T-helper 1 cell treated with Interleukin-12 subunit alpha and Interleukin-12 subunit beta and Interleukin-4 antibody, amounts not matched to agents 30 μg/mL and 1 μg/mL, for 36 hours (primary cell): ENCODE data around the gene ARHGEF10L.
"Not testable (repeated sequence)": the region's sequence is repeated elsewhere in the genome, so short reads cannot be mapped to it uniquely, and the experiment has no call there.

Experiments
- H3K27ac Mint-ChIP-seq: one replicate; pipeline ENCODE4 v1.8.0; 2021; ENCODE audit warnings: mild to moderate bottlenecking, mixed read lengths
- H3K27me3 Mint-ChIP-seq: one replicate; pipeline ENCODE4 v1.8.0; 2021; ENCODE audit warnings: low read depth, mixed read lengths
- H3K36me3 Mint-ChIP-seq: one replicate; pipeline ENCODE4 v1.8.0; 2021; ENCODE audit warnings: low read depth, mixed read lengths
- H3K4me1 Mint-ChIP-seq: one replicate; pipeline ENCODE4 v1.8.0; 2021; ENCODE audit warnings: low read depth, mixed read lengths
- H3K4me3 Mint-ChIP-seq: one replicate; pipeline ENCODE4 v1.8.0; 2021; ENCODE audit warnings: mild to moderate bottlenecking, moderate library complexity, mixed read lengths
- H3K9me3 Mint-ChIP-seq: one replicate; pipeline ENCODE4 v1.8.0; 2021; ENCODE audit warnings: mixed read lengths

The ARHGEF10L gene, protein sequence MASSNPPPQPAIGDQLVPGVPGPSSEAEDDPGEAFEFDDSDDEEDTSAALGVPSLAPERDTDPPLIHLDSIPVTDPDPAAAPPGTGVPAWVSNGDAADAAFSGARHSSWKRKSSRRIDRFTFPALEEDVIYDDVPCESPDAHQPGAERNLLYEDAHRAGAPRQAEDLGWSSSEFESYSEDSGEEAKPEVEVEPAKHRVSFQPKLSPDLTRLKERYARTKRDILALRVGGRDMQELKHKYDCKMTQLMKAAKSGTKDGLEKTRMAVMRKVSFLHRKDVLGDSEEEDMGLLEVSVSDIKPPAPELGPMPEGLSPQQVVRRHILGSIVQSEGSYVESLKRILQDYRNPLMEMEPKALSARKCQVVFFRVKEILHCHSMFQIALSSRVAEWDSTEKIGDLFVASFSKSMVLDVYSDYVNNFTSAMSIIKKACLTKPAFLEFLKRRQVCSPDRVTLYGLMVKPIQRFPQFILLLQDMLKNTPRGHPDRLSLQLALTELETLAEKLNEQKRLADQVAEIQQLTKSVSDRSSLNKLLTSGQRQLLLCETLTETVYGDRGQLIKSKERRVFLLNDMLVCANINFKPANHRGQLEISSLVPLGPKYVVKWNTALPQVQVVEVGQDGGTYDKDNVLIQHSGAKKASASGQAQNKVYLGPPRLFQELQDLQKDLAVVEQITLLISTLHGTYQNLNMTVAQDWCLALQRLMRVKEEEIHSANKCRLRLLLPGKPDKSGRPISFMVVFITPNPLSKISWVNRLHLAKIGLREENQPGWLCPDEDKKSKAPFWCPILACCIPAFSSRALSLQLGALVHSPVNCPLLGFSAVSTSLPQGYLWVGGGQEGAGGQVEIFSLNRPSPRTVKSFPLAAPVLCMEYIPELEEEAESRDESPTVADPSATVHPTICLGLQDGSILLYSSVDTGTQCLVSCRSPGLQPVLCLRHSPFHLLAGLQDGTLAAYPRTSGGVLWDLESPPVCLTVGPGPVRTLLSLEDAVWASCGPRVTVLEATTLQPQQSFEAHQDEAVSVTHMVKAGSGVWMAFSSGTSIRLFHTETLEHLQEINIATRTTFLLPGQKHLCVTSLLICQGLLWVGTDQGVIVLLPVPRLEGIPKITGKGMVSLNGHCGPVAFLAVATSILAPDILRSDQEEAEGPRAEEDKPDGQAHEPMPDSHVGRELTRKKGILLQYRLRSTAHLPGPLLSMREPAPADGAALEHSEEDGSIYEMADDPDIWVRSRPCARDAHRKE (N-terminal part only)

DNA sequence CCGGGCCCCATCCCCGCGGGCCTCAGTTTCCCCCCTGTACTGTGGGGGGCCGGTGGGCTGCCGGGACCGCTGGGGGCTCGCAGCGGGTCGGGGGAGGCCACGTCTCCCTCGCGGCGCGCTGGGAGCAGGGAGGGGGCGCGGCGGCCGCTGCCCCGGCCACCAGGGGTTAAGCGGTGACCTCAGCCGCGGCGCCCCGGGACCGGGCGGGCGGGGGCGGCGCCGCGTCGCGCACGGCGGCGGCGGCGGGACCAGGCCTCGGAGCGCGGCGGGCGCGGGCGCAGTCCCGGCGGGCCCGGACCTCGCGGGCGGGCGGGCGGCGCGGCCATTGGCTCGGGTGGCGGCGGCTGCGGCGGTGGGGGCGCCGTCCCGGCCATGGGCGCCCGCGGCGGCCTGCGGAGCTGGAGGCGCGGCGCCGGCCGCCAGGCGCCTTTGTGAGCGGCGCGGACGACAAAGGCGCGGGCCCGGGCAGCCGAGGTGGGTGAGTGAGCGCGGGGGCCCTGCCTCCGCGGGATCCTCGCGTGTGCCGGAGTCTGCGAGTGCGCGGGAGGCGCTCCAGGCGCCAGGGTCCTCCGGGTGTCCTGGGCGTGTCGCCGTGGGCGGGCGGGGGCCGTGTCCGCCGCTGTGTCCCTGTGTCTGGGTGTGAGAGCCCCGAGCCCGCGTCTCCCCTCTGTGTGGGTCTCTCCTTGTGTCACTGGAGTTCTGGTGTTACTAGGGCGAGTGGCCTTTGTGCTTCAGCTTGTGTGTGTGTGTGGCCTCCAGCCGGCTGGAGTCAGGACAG is at the start of gene ARHGEF10L:
Gene ARHGEF10L, plus strand, starts transcription at position 222 of the 778 bp plus-strand sequence. CDS start 40,898 bp downstream, outside the sequence.
- H3K4me1 Mint-ChIP-seq, result peaks cover 7% of the 10 kb centered on the region
- no peaks in the 10 kb centered on the region for H3K9me3 Mint-ChIP-seq
- peaks cover 51% of the 10 kb centered on the region for H3K27me3 Mint-ChIP-seq
- no peak within 1 kb of the TSS for H3K27ac Mint-ChIP-seq
- no peak within 1 kb of the TSS for H3K4me3 Mint-ChIP-seq
- H3K36me3 Mint-ChIP-seq, result no peaks in the 10 kb centered on the region

DNA sequence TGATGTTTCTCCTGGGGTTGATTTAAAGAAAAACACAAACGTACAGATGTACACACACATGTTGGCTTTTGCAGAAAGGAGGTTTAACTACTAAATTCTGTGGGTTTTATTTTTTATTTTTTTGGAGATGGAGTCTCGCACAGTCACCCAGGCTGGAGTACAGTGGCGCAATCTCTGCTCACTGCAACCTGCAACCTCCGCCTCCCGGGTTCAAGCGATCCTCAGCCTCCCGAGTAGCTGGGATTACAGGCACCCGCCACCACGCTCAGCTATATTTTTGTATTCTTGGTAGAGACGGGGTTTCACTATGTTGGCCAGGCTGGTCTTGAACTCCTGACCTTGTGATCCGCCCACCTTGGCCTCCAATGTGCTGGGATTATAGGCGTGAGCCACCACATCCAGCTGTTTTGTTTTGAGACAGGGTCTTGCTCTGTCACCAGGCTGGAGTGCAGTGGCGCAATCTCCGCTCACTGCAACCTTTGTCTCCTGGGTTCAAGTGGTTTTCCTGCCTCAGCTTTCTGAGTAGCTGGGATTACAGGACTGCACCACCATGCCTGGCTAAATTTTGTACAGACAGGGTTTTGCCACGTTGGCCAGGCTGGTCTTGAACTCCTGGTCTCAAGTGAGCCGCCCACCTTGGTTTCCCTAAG is 49.6 kb upstream of the ARHGEF10L start:
- H3K36me3 Mint-ChIP-seq, H3K4me3 Mint-ChIP-seq, H3K9me3 Mint-ChIP-seq, H3K4me1 Mint-ChIP-seq, H3K27ac Mint-ChIP-seq, H3K27me3 Mint-ChIP-seq: not testable (repeated sequence)

DNA sequence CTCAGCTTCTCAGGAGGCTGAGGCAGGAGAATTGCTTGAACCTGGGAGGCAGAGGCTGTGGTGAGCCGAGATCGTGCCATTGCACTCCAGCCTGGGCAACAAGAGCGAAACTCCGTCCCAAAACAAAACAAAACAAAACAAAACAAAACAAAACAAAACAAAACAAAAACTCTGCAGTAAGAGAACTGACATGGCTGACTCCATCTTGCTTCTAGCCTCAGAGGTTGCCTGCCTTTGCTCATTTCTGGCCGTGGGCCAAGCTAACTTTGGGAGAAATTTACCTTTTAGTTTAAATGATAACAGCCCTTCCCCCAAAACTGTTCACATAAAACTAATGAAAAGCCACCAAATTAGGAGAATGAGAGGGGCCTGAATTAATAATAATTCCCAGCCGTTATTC is 48.8 kb upstream of the ARHGEF10L start:
- not testable (repeated sequence) for H3K4me1 Mint-ChIP-seq, H3K9me3 Mint-ChIP-seq, H3K27me3 Mint-ChIP-seq

DNA sequence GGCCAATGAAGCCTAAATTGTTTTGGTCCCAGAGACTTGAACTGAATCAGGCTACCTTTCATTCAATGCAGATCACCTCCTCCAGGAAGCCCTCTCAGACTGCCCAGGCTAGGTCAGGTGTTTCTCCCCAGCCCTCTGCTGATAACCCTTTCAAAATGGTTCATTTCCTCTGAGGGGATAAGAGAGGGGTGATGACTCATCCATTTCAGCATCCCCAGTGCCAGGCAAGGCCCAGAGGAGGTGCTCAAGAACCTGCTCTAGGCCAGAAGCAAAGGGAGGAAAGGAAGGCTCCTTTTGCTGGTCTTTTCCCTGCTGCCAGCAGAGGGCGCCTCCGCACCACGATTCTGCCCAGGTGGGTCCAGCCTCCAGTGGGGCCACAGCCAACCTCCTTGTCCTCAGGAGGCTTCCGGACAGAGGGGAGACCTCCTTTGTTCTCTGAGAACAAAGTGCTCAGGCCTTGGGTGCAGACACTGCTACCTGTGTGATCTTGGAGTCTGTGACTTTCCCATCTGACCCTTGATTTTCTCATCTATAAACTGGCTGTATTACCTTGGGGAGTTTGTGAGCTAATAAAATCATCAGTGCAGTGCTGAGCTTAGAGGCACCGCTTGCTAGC is 45.3 kb upstream of the ARHGEF10L start:
- Mint-ChIP-seq H3K9me3 (no peaks in the 10 kb centered on the region), H3K27ac (no peak overlapping the region), H3K27me3 (no peaks in the 10 kb centered on the region), H3K4me3 (no peak overlapping the region), H3K36me3 (no peaks in the 10 kb centered on the region), H3K4me1 (no peaks in the 10 kb centered on the region)

More for the DNA sequence above, 48.8 kb upstream of the ARHGEF10L start:
- H3K27ac Mint-ChIP-seq, H3K36me3 Mint-ChIP-seq, H3K4me3 Mint-ChIP-seq: not testable (repeated sequence)

DNA sequence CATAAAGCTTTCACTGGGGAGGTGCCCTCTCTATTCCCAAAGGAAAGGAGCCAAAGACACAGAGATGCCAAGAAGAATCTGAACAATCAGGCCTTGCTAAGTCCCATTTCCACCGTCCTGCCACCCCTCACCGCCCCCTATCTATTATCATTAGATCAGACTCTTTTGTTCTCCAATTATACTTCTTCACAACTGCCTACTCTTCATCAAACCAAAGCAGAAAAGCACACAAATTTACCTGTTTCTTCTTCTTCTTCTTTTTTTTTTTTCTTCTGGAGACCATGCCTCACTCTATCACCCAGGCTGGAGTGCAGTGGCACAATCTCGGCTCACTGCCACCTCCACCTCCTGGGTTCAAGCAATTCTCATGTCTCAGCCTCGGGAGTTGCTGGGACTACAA is 43.1 kb upstream of the ARHGEF10L start:
- Mint-ChIP-seq H3K9me3 (no peaks in the 10 kb centered on the region), H3K4me1 (no peaks in the 10 kb centered on the region), H3K27me3 (no peaks in the 10 kb centered on the region), H3K27ac (no peak overlapping the region), H3K36me3 (no peaks in the 10 kb centered on the region), H3K4me3 (no peak overlapping the region)

DNA sequence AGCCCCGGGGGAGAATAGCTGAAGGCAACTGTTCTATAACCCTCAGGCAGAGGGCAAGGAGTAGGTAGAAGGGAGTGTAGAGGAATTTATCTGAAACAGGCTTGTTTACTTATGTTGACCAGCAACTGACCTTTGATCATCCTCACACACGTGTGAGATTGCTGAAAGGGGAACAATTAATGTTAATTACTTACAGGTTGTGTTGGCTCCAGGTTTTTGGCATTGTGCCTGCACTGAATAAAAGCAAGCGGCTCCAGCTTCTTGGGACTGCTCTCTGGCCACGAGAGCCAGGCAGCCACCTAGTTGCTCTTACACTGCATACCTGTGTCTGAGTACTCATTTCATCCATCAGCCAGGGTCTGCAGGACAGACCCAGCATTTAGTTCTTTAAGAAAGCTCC is 41.3 kb upstream of the ARHGEF10L start:
- H3K9me3 Mint-ChIP-seq, result no peaks in the 10 kb centered on the region
- no peaks in the 10 kb centered on the region for H3K36me3 Mint-ChIP-seq
- no peaks in the 10 kb centered on the region for H3K4me1 Mint-ChIP-seq
- no peak overlapping the region for H3K4me3 Mint-ChIP-seq
- no peaks in the 10 kb centered on the region for H3K27me3 Mint-ChIP-seq
- H3K27ac Mint-ChIP-seq, result no peak overlapping the region

DNA sequence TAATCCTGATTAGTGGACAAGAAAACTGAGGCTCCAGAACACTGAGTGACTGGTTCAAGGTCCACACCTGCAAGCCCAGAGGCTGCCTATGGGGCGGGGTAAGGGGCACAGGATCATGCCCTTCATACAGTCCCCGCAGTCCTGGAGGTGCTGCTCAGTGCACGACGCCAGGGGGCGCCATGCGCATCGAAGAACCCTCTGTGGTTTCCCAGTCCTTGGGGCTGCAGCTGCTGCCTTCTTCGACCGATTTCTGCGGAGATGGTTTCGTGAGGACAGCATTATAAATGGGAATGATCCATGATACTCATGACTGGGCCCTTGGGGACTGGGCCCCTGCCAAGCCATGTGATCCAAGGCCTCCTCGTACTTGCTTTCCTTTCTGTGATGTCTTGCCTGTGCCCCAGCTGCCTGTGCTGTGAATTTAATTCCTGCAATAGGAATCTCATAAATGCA is 37.1 kb upstream of the ARHGEF10L start:
- Mint-ChIP-seq H3K9me3 (no peaks in the 10 kb centered on the region), H3K27ac (no peak overlapping the region), H3K36me3 (no peaks in the 10 kb centered on the region), H3K27me3 (no peaks in the 10 kb centered on the region), H3K4me1 (no peaks in the 10 kb centered on the region), H3K4me3 (no peak overlapping the region)

DNA sequence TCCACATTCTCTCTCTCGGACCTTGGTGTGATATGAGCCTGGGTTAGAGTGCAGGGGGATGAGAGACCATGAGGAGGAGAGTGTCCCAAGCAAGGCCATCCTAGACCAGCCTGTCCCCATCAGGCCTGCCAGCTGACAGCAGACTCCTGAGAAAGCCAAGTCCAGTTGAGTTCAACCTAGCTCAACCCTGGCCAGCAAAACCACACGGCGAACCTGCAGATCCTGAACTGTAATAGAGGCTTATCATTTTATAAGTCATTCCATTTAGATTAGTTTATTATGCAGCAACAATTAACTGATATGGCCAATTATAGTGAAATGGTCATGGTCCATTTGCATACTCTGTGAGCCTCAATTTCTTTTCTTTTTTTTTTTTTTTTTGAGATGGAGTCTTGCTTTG is 36.4 kb upstream of the ARHGEF10L start:
- Mint-ChIP-seq H3K9me3 (no peaks in the 10 kb centered on the region), H3K36me3 (no peaks in the 10 kb centered on the region), H3K27me3 (no peaks in the 10 kb centered on the region), H3K27ac (no peak overlapping the region), H3K4me1 (no peaks in the 10 kb centered on the region), H3K4me3 (no peak overlapping the region)

DNA sequence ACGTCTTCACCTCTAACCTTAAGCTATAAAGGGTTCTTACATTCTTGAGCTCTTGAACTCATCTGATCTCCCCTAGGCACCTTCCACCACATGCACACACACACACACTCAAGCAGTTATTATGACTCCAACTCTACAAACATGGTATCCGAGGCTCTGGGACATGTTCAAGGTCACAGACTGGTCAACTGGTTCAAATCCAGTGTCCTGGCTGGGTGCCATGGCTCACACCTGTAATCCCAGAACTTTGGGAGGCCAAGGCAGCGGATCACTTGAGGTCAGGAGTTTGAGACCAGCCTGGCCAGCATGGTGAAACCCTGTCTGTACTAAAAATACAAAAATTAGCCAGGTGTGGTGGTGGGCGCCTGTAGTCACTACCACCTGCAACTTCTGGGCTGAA is 32.3 kb upstream of the ARHGEF10L start:
- H3K36me3 Mint-ChIP-seq, H3K4me3 Mint-ChIP-seq, H3K4me1 Mint-ChIP-seq, H3K27ac Mint-ChIP-seq, H3K27me3 Mint-ChIP-seq, H3K9me3 Mint-ChIP-seq: not testable (repeated sequence)

DNA sequence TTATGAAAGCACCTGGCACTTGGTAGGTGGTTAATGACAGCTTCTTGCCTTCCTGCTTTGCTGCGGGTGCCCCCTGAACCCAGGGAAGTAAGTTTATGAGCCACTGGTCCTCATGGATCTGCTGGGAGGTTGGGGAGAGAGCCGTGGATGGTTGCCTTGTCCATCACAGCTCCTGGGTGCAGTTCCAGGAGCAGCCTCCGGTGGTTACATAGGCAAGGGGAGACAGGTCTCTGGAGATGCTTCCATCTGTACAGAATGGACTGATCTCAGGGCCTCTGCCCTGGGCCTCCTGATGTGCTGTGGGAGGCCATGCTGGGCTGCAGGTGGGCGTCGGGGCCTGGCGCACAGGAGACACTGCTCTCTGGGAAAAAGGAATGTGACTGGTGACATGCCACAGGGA is 31.6 kb upstream of the ARHGEF10L start:
- H3K9me3 Mint-ChIP-seq, result no peaks in the 10 kb centered on the region
- H3K4me1 Mint-ChIP-seq, result no peaks in the 10 kb centered on the region
- no peak overlapping the region for H3K4me3 Mint-ChIP-seq
- no peaks in the 10 kb centered on the region for H3K27me3 Mint-ChIP-seq
- no peak overlapping the region for H3K27ac Mint-ChIP-seq
- no peaks in the 10 kb centered on the region for H3K36me3 Mint-ChIP-seq

DNA sequence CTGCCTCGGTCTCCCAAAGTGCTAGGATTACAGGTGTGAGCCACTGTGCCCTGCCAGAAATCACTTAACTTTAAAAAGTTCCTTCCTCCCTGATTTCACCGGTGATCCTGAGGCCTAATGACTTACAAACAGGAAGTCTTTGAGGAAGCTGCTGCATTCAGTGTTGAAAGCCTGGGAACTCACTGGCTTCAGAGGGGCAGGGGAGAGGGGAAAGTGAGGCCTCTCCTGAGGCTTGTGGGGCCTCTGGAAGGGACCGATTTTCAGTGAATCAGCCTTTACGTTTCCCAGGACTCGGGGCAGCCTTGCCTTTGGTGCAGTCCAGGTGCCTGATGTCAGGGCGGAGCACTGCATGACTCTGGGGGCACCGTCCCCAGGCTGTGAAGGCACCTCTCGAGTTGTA is 30.1 kb upstream of the ARHGEF10L start:
- Mint-ChIP-seq H3K4me1 (no peaks in the 10 kb centered on the region), H3K27ac (no peak overlapping the region), H3K27me3 (no peaks in the 10 kb centered on the region), H3K9me3 (no peaks in the 10 kb centered on the region), H3K4me3 (no peak overlapping the region), H3K36me3 (no peaks in the 10 kb centered on the region)

DNA sequence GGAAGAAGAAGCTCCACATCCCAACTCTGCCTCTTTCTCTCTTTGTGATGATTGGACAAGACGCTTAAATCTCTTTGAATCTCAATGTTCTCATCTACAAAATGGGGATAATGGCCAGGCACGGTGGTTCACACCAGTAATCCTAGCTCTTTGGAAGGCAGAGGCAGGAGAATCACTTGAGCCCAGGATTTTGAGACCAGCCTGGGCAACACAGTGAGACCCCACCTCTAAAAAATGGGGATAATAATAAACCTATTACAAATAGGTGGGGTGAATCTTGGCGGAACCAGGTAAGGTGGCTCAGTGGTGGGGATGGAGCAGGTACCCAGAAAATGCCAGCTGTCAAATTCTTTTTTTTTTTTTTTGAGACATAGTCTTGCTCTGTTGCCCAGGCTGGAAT is 29.4 kb upstream of the ARHGEF10L start:
- Mint-ChIP-seq H3K9me3 (no peaks in the 10 kb centered on the region), H3K27ac (no peak overlapping the region), H3K27me3 (peaks cover 3% of the 10 kb centered on the region), H3K36me3 (no peaks in the 10 kb centered on the region), H3K4me3 (no peak overlapping the region), H3K4me1 (no peaks in the 10 kb centered on the region)

DNA sequence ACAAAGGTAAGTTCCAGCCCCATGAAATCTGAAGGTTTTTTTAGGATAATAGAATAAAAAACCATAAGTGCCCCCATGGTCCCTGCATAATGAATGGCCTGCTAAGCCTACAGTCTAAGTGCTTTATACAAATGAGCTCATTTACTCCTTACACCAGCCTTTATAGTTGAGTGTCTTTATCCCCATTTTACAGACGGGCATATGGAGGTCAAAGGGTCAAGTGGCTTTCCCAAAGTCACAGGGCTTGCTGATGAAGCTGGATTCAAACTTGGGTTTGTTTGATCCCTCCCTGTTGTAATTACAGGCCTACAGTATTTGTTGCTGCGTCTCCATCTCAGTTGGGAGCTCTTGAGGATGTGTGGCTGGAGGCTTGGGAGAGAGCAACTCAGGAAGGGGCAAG is 28.3 kb upstream of the ARHGEF10L start:
- Mint-ChIP-seq H3K4me1 (no peaks in the 10 kb centered on the region), H3K27ac (no peak overlapping the region), H3K9me3 (no peaks in the 10 kb centered on the region), H3K36me3 (no peaks in the 10 kb centered on the region), H3K4me3 (no peak overlapping the region), H3K27me3 (peaks cover 3% of the 10 kb centered on the region)
